Stimulated activated CD4-positive, alpha-beta T cell treated with anti-CD3 and anti-CD28 coated beads, Interleukin-15, amount 100 ng/mL, for 48 hours (primary cell): Measurements from ENCODE around the gene YWHAE.
"Not testable (repeated sequence)": the region's sequence is repeated elsewhere in the genome, so short reads cannot be mapped to it uniquely, and the experiment has no call there.

Source experiments
- DNase-seq, 2 donors: peaks; one replicate each; pipeline ENCODE4 v3.0.0-alpha.2; 2020; ENCODE audit warnings: low read depth in 2 of 2

YWHAE gene

DNA sequence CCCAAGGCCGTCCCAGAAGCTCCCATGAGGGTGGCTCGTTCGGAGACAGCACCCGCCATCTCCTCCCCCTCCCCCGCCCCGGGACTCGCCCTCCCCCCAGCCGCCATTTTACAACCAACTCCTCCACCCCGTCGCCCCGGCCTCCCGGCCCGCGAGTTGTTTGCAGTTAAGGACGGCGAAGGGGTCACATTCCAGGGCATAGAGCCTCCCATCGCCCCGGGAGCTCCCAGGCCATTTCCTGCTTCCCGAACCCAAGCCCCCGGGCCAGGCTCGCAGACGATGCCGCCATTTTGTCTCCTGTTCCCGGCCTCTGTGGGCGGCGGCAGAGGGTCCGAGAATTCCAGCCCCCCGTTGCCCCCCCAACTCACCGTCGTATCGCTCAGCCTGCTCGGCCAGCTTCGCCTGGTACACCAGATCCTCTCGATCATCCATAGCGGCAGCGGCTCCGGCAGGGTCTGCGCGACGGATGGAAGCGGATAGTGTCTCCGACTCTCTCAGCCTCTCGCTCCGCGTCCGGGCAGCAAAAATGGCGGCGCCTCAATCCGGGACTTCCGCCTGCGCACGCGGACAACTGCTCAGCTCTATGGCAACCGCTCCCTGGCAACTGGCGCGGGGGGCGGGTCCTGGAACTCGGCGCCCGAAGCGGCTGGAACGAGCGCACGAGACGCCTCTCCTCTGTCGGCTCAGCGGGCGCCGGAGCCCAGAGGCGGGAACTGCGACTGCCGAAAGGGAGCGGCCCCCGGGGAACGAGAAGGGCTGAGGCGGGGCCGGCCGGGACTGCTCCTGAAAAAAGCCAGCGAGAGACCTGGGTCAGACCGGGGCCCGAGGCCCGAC lies at the start of gene YWHAE:
TSS of gene YWHAE (minus strand) at position 544 of the 834 bp plus-strand sequence. CDS start at position 432, 112 bp downstream.
- DNase-seq, result peak; percentile 94 to 97

DNA sequence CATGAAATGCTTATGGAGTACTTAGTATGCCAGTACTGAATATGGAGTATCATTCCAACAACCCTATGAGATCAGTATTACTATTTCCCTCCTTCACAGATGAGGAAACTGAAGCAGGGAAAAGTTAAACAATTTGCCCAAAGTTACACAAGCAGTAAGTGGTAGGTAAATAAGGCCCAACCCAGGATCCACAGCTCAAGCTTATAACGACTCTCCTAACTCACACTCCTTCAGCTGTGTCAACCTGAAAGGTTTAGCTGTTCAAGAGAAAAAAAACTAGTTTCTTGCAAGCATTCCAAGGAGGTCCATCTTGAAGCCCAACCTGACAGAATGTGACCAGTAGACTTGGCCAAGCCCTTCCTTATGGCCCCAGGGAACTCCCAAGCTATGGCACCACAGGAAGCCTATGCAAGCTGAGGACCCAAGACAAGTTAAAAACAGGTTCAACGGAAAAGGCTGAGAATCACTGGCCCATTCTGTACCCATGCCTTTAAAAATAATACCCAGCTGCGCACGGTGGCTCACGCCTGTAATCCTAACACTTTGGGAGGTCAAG lies 49.5 kb upstream of the YWHAE start:
- no peak for DNase-seq

DNA sequence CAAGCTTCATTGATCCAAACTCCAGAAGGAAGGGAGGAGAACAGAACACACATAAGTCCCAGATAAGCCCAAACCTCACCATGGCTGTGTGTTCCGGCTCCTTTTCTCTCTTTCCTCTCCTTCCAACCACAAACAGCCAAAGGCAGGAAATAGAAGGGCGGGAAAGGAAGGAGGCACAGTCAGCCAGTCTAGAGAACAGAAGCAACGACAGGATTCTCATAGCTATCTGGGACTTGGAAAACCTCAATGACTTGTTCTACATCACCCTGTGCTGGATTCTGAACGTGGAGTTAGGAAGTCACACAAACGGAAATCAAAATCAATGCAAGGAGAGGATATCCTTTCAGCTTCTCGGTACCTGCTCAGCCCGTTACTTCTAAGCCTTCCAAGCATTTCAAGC lies 47.0 kb upstream of the YWHAE start:
- DNase-seq, result no peak

DNA sequence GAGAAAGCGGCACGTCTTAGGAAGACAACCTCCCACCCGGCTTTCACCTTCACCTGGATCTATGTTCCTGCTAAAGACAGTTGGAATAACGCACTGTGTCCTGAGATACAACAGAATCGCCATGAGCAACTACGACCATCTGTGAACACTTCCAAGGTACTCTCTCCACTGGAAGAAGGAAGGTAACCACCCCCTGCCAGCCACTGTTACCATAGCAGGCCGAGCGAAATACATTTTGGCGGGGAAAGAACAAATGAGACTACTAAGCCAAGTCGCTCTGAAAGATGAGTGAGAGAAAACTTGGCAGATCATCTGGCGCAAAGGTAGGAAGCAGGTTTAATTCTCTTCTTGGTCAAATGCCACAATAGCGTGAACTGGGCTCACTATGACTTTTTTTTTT lies 46.2 kb upstream of the YWHAE start:
- no peak for DNase-seq

DNA sequence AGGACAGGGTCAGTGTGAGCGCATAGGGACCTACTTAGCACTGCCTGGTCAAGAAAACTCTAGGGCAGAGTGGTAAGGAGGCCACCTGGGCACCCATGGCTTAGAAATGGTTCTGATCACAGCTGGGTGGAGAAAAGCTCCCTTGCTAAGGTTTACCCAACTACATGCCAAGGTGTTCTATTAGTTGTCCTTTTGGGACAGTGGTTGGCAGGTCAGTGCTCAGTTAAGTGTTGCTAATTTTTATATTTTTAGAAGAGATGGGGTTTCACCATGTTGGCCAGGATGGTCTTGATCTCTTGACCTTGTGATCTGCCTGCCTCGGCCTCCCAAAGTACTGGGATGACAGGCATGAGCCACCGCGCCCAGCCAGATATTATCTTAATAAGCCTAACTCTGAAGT lies 45.7 kb upstream of the YWHAE start:
- DNase-seq, result not testable (repeated sequence)

DNA sequence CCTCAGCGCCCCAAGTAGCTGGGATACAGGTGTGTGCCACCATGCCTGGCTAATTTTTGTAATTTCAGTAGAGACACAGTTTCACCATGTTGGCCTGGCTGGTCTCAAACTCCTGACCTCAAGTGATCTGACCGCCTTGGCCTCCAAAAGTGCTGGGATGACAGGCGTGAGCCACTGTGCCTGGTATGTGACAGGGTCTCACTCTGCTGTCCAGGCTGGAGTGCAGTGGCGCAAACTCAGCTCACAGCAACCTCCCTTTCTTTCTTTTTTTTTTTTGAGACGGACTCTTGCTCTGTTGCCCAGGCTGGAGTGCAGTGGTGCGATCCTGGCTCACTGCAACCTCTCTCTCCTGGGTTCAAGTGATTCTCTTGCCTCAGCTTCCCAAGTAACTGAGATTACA lies 42.7 kb upstream of the YWHAE start:
- DNase-seq, result not testable (repeated sequence)

DNA sequence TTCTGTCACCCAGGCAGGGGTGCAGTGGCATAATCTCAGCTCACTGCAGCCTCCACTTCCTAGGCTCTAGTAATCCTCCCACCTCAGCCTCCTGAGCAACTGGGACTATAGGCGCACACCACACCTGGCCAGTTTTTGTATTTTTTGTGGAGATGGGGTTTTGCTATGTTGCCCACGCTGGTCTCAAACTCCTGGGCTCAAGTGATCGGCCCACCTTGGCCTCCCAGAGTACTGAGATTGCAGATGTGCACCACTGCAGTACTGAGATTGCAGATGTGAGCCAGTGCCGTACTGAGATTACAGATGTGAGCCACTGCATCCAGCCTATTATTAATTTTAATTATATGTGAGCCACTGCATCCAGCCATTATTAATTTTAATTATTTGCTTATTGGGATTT lies 42.2 kb upstream of the YWHAE start:
- DNase-seq, result no peak

DNA sequence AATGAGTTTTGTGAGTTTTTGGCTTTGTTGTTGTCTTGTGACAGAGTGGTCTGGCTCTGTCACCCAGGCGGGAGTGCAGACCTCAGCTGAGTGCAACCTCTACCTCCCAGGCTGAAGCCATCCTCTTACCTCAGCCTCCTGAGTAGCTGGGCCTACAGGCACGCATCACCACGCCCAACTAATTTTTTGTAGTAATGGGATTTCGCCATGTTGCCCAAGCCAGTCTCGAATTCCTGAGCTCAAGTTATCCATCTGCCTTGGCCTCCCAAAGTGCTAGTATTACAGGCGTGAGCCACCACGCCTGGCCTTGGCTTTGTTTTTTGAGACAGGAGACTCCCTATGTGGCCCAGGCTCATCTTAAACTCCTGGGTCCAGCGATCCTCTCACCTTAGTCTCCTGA lies 40.9 kb upstream of the YWHAE start:
- no peak for DNase-seq

DNA sequence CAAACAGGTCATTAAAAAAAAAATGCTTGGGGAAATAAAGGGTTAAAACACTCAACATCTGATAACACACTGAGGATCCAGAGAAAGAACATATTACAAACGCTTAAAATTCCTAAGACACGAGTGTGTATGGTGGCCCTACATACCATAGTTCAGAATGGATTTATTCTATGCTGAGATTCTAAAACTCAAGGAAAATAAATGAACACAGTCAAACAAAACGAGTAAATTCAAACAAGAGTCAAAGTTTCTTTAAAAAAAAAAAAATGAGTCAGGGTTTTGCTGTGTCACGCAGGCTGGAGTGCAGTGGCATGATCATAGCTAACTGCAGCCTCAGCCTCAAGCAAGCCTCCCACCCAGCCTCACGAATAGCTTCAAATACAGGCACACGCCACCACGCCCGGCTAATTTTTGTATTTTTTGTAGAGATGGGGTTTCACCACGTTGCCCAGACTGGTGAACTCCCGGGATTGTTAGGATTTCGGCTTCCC lies 38.6 kb upstream of the YWHAE start:
- DNase-seq, result no peak

DNA sequence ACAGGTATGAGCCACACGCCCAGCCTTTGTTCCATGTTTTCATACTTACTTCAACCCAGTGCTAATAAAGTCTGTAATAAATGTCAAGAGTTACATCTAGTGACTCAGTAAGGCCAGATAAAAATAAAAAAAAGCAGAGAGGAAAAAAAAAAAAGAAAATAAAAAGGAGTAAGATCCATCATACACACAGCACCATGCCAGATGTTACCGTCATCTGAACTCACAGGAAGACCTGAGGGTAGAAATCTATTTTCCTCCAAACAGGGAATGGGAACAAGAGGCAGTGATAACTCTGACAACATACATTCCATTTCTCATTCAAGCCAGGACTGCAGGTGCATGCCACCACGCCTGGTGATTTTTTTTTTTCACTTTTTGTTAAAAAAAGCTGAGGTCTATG lies 35.3 kb upstream of the YWHAE start:
- no peak for DNase-seq

DNA sequence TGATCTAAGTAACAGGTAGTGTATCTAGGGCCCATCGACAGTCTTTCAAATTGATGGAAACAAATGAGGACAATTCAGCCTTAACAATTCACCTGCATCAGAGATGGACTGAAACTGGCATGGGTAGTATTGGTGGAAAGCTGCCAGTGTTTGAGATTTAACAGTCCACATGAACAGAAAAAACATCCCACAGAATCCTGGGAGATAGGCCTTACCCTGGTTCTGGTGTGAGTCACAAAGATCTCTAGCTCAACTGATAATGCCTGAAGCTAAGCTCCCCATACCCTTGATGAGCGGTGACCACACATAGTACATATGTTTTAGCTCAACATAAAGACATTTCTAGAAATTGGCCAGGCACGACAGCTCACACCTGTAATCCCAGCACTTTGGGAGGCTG lies 34.1 kb upstream of the YWHAE start:
- no peak for DNase-seq

DNA sequence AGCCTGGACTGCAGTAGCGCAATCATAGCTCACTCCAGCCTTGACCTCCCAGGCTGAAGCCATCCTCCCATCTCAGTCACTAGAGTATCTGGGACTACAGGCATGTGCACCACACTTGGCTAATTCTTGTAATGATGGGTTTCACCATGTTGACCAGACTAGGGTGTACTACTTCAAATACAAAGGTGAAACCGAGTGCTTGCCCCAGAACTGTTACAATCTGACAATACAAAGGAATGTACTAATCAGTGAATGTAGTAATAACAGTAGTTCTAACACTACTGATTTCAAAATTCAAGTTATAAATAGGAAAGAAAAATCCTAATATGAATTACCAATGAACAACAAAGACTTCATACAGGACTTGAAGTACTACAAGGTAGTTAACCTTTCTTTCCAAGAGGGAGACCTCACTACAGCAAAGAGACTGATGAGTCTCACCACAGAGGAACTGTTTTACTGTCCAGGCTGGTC lies 31.6 kb upstream of the YWHAE start:
- DNase-seq, result no peak

DNA sequence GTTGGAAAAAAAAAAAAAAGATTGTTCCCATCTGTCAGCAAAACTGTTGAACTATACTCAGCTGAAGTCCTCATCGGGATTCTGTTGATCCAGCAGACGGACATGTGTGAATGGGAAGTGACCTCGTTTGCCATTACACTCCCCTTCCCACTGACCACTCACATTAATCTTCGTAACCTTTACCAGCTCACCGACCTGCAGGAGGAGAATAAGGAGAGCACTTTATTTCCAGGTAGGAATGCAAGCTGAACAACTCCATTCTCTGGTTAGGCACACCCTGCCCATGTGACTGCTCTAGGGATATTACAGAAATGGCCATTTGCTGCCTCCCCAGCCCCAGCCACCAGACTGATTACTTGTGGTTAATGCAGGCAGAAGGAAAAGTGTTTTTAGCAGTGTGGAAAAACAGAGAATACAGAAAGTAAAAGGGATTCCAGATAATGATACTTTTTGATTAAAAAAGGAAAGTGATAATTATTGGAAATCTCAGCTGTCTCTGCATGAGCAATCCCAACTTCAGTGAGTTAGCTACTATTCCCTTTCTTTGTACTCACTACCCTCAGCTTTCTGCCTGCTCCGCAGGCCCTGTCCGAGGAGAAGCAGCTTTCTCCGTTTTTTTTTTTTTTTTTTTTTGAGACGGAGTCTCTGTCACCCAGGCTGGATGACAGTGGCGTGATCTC lies 23.6 kb upstream of the YWHAE start:
- no peak for DNase-seq

DNA sequence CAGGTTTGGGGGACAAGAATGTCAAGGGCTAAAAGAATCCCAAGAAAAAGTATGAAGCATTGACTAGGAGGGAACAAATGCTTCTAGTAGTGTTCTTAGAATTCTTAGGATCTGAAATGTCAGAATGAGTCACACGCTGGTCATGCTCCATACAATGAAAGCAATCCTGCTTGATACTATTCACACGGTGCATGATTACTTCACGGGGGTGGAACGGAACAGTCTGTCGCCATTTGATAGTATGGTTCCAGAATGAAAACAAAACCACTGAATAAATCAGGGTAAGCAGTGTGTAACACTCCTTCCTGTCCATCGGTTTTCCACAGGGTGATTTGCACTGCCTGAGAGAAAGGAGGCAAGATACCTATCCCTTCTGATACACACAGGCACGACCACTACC lies 22.9 kb upstream of the YWHAE start:
- no peak for DNase-seq

DNA sequence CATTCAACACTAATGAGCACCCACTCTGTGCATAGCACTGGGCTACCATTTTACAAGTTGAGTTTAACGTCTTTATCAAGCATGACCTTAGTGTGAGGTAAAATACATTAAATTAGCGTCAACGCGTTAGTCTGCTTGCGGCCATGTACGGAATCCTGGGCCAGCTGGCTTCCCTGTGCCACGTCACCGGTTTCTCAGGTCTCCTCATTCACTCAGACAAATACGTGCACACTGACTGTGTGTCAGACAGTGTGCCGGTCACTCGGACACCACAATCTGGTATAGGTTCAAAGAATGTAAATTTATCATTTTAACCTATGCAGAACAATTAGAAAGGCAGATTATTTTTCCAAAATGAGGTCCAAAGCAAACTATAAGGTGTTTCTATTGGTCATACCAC lies 21.4 kb upstream of the YWHAE start:
- no peak for DNase-seq

DNA sequence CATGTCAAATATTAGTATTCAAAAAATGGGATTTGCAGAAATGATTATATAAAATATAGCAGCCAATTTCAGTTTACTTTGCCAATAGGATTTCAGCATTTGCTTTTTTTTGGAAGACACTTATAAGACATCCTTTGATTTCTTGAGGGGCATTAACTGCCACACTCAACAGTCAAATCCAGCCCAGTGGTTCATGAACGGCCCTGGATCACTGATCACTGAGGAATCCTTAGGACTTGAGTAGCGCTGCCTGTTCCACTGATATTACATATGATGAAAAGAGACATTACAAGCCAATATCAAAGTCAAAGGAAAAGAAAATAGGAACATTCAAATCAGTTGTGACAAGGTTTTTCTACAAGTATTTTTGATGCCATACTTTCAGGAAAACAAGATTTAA lies 21.0 kb upstream of the YWHAE start:
- no peak for DNase-seq

DNA sequence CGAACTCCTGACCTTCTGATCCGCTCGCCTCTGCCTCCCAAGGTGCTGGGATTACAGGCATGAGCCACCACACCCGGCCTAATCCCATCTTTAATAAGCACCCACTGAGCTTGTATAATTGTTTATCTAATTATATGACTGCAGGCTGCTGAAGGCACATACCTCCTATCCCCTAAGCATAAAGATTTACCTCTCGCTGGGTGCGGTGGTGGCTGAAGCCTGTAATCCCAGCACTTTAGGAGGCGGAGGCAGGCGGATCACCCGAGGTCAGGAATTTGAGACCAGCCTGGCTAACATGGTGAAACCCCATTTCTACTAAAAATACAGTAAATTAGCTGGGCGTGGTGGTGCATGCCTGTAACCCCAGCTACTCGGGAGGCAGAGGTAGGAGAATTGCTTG lies 20.1 kb upstream of the YWHAE start:
- DNase-seq, result no peak

DNA sequence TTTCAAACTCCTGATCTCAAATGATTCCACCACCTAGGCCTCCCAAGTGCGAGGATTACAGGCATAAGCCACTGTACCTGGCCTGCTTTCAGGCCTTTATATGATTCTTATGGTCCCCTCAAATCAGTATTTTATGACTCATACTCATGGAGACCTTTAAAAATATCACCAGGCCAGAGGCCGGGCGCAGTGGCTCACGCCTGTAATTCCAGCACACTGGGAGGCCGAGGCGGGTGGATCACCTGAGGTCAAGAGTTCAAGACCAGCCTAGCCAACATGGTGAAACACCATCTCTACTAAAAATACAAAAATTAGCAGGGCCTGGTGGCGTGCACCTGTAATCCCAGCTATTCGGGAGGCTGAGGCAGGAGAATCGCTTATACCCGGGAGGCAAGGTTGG lies 18.5 kb upstream of the YWHAE start:
- not testable (repeated sequence) for DNase-seq

DNA sequence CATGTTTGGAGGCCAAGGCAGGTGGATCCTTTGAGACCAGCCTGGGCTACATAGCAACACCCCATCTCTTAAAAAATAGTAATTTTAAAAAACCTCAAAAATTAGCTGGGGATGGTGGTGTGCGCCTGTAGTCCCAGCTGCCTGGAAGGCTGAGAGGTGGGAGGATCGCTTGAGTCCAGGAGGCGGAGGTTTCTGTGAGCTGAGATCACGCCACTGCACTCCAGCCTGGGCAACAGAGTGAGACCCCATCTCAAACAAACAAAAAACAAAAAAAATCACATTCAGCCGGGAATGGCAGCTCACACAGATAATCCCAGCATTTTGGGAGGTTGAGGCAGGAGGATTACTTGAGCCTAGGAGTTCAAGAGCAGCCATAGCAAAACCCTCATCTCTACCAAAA lies 16.4 kb upstream of the YWHAE start:
- no peak for DNase-seq

DNA sequence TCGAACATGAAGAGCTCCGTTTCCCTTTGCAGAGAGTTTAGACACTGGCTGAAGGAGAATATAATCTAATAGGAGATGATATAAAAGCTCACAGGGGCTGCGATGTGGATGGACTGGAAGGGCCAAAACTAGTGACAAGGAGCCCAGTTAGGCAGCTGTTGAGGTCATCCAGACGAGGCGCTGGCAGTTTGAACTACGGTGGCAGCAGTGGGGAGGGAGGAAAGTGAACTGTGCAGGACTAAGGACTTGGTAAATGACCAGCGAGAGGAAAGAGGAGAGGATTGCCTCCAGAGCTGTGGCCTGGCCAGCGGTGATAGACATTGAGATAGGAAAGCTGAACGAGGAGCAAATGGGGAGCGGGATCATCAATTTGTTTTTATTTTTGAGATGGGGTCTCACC lies 14.6 kb upstream of the YWHAE start:
- no peak for DNase-seq

DNA sequence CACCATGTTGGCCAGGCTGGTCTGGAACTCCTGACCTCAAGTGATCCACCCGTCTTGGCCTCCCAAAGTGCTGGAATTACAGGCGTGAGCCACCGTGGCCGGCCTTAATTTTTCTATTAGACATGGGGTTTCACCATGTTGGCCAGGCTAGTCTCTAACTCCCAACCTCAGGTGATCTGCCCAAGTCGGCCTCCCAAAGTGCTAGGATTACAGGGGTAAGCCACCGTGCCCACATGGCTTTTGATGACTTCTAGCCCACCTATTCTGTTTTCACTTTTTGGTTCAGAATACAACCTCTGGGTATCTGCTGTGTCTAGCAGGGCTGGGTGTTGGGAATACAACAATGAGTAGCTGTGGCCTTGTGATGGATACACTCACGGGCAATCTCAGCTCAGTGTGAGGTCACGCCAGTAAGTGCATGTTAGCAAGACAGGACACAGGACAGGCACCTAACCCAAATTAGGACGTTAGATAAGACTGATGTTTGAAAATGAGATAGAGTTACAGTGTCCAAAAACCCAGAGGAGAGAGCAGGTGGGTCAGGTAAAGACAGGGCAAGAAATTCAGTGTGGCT lies 14.1 kb upstream of the YWHAE start:
- no peak for DNase-seq

DNA sequence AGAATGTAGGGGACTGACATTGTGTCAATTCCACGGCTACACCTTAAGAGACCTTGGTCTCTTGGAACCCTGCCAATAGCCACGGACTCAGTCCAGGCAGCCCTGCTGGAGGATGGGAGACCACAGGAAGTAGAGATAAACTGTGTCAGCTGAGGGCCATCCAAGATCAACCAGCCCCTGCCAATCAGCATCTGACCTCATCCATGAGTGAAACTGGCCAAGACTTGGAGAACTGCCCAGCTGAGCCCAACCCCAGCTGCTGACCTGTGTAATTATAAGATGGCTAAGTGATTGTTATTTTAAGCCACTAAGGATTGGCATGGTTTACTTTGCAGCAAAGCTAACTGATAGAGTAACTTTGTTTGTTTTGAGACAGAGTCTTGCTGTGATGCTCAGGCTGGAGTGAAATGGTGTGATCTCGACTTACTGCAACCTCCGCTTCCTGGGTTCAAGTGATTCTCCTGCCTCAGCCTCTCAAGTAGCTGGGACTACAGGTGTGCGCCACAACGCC lies 13.3 kb upstream of the YWHAE start:
- no peak for DNase-seq
